Heart left ventricle (tissue), 16 donors: Measurements from ENCODE around the gene FOXP4. TPM values are rescaled to one million over a fixed set of nuclear protein-coding genes. Genes with fewer than 3 reads are reported as not detected.

Experiments used
- ATAC-seq, 4 donors: fragments of 200-7000 bp; cut with Tn5 transposase; one replicate each; pipeline ENCODE4 v1.9.1; 2020 to 2022; ENCODE audit warnings: moderate library complexity in 4 of 4, mild to moderate bottlenecking in 3 of 4, moderate number of reproducible peaks in 1 of 4
- DNase-seq, 5 donors: peaks; one replicate each; pipeline ENCODE4 v3.0.0-alpha.2; 2020
- H3K27ac ChIP-seq, 12 donors: fragments of 200-600 bp; sonication (generic) in 4 of 12; one replicate each; pipeline versions ENCODE4 v1.5.0 to v1.8.0; 2016 to 2022; ENCODE audit warnings: mild to moderate bottlenecking in 2 of 12
- H3K27me3 ChIP-seq, 9 donors: fragments of 200-600 bp; sonication (generic) in 2 of 9; one replicate each; pipeline versions ENCODE4 v1.5.1 to v1.8.0; 2016 to 2022; ENCODE audit warnings: mild to moderate bottlenecking in 3 of 9
- H3K36me3 ChIP-seq, 9 donors: fragments of 200-600 bp; sonication (generic) in 2 of 9; one replicate each; pipeline versions ENCODE4 v1.5.0 to v1.8.0; 2018 to 2022; ENCODE audit warnings: mild to moderate bottlenecking in 2 of 9
- H3K4me1 ChIP-seq, 12 donors: fragments of 200-600 bp; sonication (generic) in 4 of 12; one replicate each; pipeline versions ENCODE4 v1.5.0 to v1.8.0; 2016 to 2022; ENCODE audit warnings: mild to moderate bottlenecking in 3 of 12
- H3K4me3 ChIP-seq, 12 donors: fragments of 200-600 bp; sonication (generic) in 4 of 12; one replicate each; pipeline versions ENCODE4 v1.5.0 to v1.8.0; 2017 to 2022; ENCODE audit warnings: mild to moderate bottlenecking in 9 of 12, moderate library complexity in 4 of 12
- H3K9me3 ChIP-seq, 12 donors: fragments of 200-600 bp; sonication (generic) in 4 of 12; one replicate each; pipeline versions ENCODE4 v1.5.0 to v1.8.0; 2016 to 2022; ENCODE audit warnings: mild to moderate bottlenecking in 1 of 12
- CTCF ChIP-seq, 12 donors: fragments of 200-600 bp; sonication (generic) in 4 of 12; IDR thresholded peaks; one replicate each; pipeline versions ENCODE4 v1.5.0 to v1.8.0; 2018 to 2022; ENCODE audit warnings: antibody characterized with exemption in 12 of 12, mild to moderate bottlenecking in 5 of 12
- POLR2A ChIP-seq, 2 donors: fragments of 450-650 bp; IDR thresholded peaks; one replicate each; pipeline ENCODE4 v1.6.1; 2017; ENCODE audit warnings: antibody characterized with exemption in 2 of 2, mild to moderate bottlenecking in 2 of 2, moderate library complexity in 2 of 2
- WGBS, 4 donors: extraction: QIAGEN DNeasy Blood & Tissue Kit in 2 of 4; methylation state at CpG; one replicate each; pipeline versions ENCODE4 v1.1.5 to v1.1.7; 2013 to 2018; 5-methylcytosine and 5-hydroxymethylcytosine counted together
- intact Hi-C, 10 donors: fragments of 100-400 bp; cut with DNase I; formaldehyde crosslinking; loops; one replicate each; pipeline versions ENCODE4 v1.11.1 to v1.14.2; 2022
- polyA plus RNA-seq, 2 donors: library from polyadenylated mRNA; stranded (reverse); fragments of 200-250 nt; gene quantifications; one replicate each; pipeline ENCODE4 v1.2.3, GENCODE V29; 2013
- total RNA-seq, 9 donors: library from RNA; depleted of rRNA in 2 of 9; stranded (reverse); fragments of >200 nt in 2 of 9; fragmentation: NEBNext Ultra II Directional in 3 of 9; extraction: Animal tissue kit (Norgen Biotek cat#: 25700) in 3 of 9; gene quantifications; one replicate each; pipeline versions ENCODE4 v1.1.0 to v1.2.4, GENCODE V29; 2016 to 2023
- donor health status: ischemic (EF 13 %, LVEDD 7.1; RV severe dilation, severe dysfunction).
- donor health status: healthy with polysubstance abuse.
- donor health status: DM: no; HTN: yes; CAD: no.
- donor health status: DM: no; HTN: no; CAD: no.
- donor health status: ischemic (EF 25% LVEDD 6.9; RV normal size, moderate dysfunction).
- donor health status: ischemic (EF 25% LVEDD 5.7; RV mildly dilated, moderate dysfunction).
- donor health status: healthy.
- donor health status: DM: yes; HTN: yes; CAD: no.
- donor health status: ischemic (EF 35%, LVEDD 5.7; RV mildly dilated, moderate dysfunction).
- donor health status: nonischemic (EF 11% LVEDD 7.7; RV severe dilation, severe dysfunction).
- donor health status: DM: yes; HTN: yes; CAD: no.
- donor health status: PGD.
- donor health status: ischemic (EF 29% LVEDD 5.4; RV normal size, mild dysfunction).
- donor health status: nonischemic (EF 23%, LVEDD 6.1; RV moderate dilation, normal function).

Gene FOXP4
- total and polyA plus RNA-seq, 11 donors: 10.9 to 22.5 (median 16.0) TPM

GRCh38 chr6:41646026-41646795 lies 100.0 kb downstream of the FOXP4 start:
- 88 to 94% (median 90%) methylated on average over 9 to 14 of the region's 14 CpGs for WGBS, 4 donors
- TF ChIP-seq POLR2A (IDR thresholded peaks at IDR 0.05) (no peak), CTCF (IDR thresholded peaks at IDR 0.05) (no peak)
- H3K27me3 ChIP-seq: no peaks in the 10 kb centered on the region
- no peaks in the 10 kb centered on the region for H3K36me3 ChIP-seq
- intact Hi-C loops: no loop called here
- ATAC-seq (no peak), DNase-seq (no peak)
- no peaks in the 10 kb centered on the region for H3K4me1 ChIP-seq
- H3K27ac ChIP-seq: no peak overlapping the region
- H3K4me3 ChIP-seq: no peak overlapping the region
- H3K9me3 ChIP-seq: no peaks in the 10 kb centered on the region

DNA sequence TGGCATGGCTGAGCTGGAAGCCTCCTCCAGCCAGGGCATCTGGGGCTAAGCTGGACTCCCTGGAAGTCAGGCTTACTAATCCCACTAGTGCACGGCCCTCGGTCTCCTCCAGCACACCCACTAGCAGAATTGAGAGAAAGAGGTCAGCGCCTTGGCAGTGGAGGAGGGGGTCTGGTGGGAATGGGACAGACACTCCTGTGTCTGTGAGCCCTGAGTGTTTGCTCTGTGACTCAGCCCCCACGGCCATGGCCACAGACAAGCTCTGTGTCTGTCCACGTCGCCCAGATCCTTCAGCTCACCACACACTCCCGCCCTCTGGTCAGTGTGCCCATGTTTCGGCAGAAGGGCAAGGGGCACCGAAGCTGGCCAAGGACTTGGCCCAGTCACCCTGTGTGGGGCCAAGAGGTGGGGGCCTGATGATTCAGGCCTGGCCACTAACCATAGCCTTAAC lies 100.9 kb downstream of the FOXP4 start:
- no peak overlapping the region for H3K4me3 ChIP-seq
- WGBS, 4 donors: 89 to 95% (median 91%) methylated on average over 7 to 9 of the region's 9 CpGs
- H3K9me3 ChIP-seq: no peaks in the 10 kb centered on the region
- H3K27ac ChIP-seq: no peak overlapping the region
- H3K27me3 ChIP-seq: no peaks in the 10 kb centered on the region
- DNase-seq (no peak), ATAC-seq (peak in 1 of 4 donors; percentile 20)
- no peaks in the 10 kb centered on the region for H3K36me3 ChIP-seq
- H3K4me1 ChIP-seq: no peaks in the 10 kb centered on the region
- intact Hi-C loops: no loop called here
- no peak for TF ChIP-seq POLR2A (IDR thresholded peaks at IDR 0.05)
- TF ChIP-seq CTCF (IDR thresholded peaks at IDR 0.05): no peak

GRCh38 chr6:41648070-41648585 lies 101.9 kb downstream of the FOXP4 start:
- Histone ChIP-seq H3K36me3 (no peaks in the 10 kb centered on the region), H3K4me1 (no peaks in the 10 kb centered on the region), H3K9me3 (no peaks in the 10 kb centered on the region), H3K4me3 (no peak overlapping the region), H3K27ac (no peak overlapping the region), H3K27me3 (no peaks in the 10 kb centered on the region)
- 75 to 89% (median 88%) methylated on average over 7 of the region's 7 CpGs for WGBS, 4 donors
- peak in 1 of 5 donors; percentile 16 for DNase-seq
- ATAC-seq: no peak
- intact Hi-C loops: no loop called here
- TF ChIP-seq POLR2A (IDR thresholded peaks at IDR 0.05): no peak
- no peak for TF ChIP-seq CTCF (IDR thresholded peaks at IDR 0.05)

DNA sequence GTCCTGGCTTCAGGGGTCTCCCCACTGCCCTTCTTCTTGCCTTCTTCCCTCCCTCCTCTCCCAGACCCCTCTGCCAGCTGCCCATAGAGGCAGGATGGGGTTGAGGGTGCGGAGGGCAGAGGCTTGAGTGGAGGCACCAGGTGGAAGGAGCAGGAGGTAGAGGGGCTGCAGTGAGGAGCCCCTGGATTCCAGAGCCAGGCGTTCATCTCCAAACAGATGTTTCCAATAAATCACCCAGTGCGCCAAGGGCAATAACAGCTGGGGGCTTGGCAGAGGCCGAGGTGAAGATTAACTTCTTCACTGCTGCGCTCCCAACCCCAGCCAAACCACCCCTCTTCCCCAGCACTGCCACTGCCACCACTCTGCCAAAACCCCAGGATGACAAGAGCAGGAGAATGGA lies 102.7 kb downstream of the FOXP4 start:
- no peaks in the 10 kb centered on the region for H3K36me3 ChIP-seq
- DNase-seq (peak in 1 of 5 donors; percentile 35), ATAC-seq (no peak)
- H3K27ac ChIP-seq: no peak overlapping the region
- WGBS, 4 donors: 63 to 84% (median 79%) methylated on average over 4 to 5 of the region's 5 CpGs
- intact Hi-C loops: no loop called here
- no peaks in the 10 kb centered on the region for H3K4me1 ChIP-seq
- TF ChIP-seq POLR2A (IDR thresholded peaks at IDR 0.05) (no peak), CTCF (IDR thresholded peaks at IDR 0.05) (no peak)
- no peak overlapping the region for H3K4me3 ChIP-seq
- H3K9me3 ChIP-seq: no peaks in the 10 kb centered on the region
- no peaks in the 10 kb centered on the region for H3K27me3 ChIP-seq
